Measurements from ENCODE around the gene ENTPD6.

Gene ENTPD6

GRCh38 chr20:25191051-25191450 is 4.5 kb upstream of the ENTPD6 start:
- DNase-seq, result no peak

GRCh38 chr20:25191689-25192088 is 3.8 kb upstream of the ENTPD6 start:
- DNase-seq, result no peak

GRCh38 chr20:25193843-25194242 is 1.7 kb upstream of the ENTPD6 start:
- DNase-seq, result no peak

- no peak for DNase-seq
Measured at GRCh38 chr20:25194333-25194972, 1.1 kb upstream of the ENTPD6 start.

GRCh38 chr20:25195962-25196785 is 662 bp downstream of the ENTPD6 start:
- DNase-seq, result no peak

GRCh38 chr20:25196786-25197120 is 1.2 kb downstream of the ENTPD6 start:
- no peak for DNase-seq

GRCh38 chr20:25197183-25197869 is 1.8 kb downstream of the ENTPD6 start:
- no peak for DNase-seq

GRCh38 chr20:25197870-25198190 is 2.3 kb downstream of the ENTPD6 start:
- DNase-seq, result no peak

GRCh38 chr20:25198663-25199383 is 3.3 kb downstream of the ENTPD6 start:
- no peak for DNase-seq

- DNase-seq, result no peak
Measured at GRCh38 chr20:25199473-25200260, 4.2 kb downstream of the ENTPD6 start.

- no peak for DNase-seq
Measured at GRCh38 chr20:25203089-25203488, 7.6 kb downstream of the ENTPD6 start.

- no peak for DNase-seq
Measured at GRCh38 chr20:25203871-25204320, 8.4 kb downstream of the ENTPD6 start.

GRCh38 chr20:25204550-25205276 is 9.2 kb downstream of the ENTPD6 start:
- no peak for DNase-seq

GRCh38 chr20:25205277-25206062 is 10.0 kb downstream of the ENTPD6 start:
- no peak for DNase-seq

GRCh38 chr20:25206063-25206403 is 10.5 kb downstream of the ENTPD6 start:
- no peak for DNase-seq

- no peak for DNase-seq
Measured at GRCh38 chr20:25206548-25206947, 11.0 kb downstream of the ENTPD6 start.

- DNase-seq, result no peak
Measured at GRCh38 chr20:25207149-25207959, 11.8 kb downstream of the ENTPD6 start.

- no peak for DNase-seq
Measured at GRCh38 chr20:25207960-25208534, 12.5 kb downstream of the ENTPD6 start.

GRCh38 chr20:25209400-25209799 is 13.9 kb downstream of the ENTPD6 start:
- no peak for DNase-seq

- DNase-seq, result no peak
Measured at GRCh38 chr20:25209911-25210310, 14.4 kb downstream of the ENTPD6 start.
